Measurements from ENCODE around the gene NUDT8.

DNA sequence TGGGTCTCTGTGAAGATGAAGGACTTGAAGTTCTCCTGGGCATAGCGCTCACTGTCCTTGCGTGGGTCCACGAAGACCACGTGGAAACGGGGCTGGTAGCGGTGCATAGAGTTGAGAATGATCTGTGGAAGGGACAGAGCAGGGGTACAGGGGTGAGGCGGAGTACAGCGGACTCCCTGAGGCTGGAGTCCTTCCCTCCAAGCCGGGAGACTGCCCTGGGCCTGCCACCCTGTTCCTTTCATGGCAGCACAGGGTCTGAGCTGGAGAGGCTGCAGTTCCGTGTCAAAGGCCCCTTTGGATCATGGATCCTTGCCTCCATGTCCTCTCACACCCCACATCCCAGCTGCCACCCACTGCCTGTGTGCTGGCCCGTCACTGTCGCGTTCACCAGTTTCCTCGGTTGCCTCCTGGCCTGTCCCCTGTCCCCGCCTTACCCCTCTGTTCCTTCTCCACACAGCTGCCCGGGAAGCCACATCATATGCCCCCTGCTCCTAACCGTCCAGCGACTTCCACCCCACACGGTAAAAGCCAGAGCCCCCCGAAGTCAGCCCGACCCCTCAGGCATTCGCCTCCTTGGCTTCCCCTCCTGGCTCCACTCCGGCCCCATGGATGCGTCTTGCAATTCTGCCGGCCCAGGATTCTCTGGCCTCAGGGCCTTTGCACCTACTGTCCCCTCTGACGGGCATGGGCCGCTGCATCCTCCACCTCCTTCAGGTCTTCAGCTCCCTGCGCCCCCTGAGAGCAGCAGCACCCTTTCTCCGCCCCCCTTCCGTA, 3.4 kb upstream of the NUDT8 start:
- TF ChIP-seq CTCF (conservative IDR thresholded peaks at IDR 0.05) (no peak), EZH2 (IDR thresholded peaks at IDR 0.05; ENCODE audit: low read depth) (no peak)

Data from PC-9 (cell line).